Measurements from ENCODE around the gene S100PBP. TPM values are rescaled to one million over a fixed set of nuclear protein-coding genes. Genes with fewer than 3 reads are reported as not detected.
"Not testable (repeated sequence)": the region's sequence is repeated elsewhere in the genome, so short reads cannot be mapped to it uniquely, and the experiment has no call there.

The S100PBP gene
- polyA plus RNA-seq, 3 donors: 2.9 to 11.7 (median 8.7) TPM

DNA sequence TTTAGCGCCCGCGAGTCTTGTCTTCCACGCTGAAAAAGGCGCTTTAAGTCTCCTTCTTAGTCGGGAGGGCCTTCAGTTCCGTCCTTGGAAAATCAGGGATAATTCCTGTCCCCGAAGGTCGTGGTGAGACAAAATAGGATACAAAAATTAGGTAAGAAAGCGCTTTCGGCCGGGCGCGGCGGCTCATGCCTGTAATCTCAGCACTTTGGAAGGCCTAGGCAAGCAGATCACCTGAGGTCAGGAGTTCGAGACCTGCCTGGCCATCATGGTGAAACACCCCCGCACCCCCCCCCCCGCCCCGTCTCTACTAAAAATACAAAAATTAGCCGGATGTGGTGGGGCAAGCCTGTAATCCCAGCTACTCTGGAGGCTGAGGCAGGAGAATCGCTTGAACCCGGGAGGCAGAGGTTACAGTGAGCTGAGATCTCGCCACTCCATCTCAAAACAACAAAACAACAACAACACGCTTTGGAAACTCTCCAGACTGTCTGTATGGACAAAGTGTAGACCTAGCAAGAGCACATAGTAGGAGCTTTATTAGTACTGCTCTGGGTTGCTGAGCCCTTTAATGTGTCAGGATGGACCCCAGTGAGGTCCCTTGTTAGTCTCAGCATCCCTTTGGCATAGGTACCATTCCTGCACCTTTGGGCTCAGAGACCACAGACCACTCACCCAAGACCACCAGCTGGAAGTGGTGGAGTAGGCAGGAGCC is 84.5 kb downstream of the S100PBP start:
- no peak overlapping the region for H3K27ac ChIP-seq (ENCODE audit: low read depth, low read length)
- 43 to 51% (median 46%) methylated on average over 20 to 24 of the region's 24 CpGs for WGBS, 3 donors

DNA sequence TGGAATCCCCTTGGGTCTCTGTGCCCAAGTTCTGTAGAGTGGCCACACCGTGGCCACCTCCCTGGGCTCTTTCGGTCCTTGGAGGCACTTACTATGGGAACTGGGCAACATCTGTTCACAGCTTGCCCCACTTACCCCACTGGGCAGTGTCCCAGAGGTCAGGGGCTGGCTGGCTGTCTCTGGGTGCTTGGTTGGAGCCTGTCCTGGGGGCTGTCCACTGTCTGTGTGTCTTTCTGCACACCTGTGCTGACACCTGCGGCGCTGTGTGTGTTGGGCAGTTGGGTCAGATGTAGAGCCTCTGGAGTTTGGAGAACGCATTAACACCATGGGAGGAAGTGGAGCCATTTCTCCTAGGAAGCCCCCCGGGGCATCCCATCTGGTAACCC is 85.1 kb downstream of the S100PBP start:
- no peak overlapping the region for H3K27ac ChIP-seq (ENCODE audit: low read depth, low read length)
- WGBS, 3 donors: 66 to 74% (median 70%) methylated on average over 6 of the region's 6 CpGs

DNA sequence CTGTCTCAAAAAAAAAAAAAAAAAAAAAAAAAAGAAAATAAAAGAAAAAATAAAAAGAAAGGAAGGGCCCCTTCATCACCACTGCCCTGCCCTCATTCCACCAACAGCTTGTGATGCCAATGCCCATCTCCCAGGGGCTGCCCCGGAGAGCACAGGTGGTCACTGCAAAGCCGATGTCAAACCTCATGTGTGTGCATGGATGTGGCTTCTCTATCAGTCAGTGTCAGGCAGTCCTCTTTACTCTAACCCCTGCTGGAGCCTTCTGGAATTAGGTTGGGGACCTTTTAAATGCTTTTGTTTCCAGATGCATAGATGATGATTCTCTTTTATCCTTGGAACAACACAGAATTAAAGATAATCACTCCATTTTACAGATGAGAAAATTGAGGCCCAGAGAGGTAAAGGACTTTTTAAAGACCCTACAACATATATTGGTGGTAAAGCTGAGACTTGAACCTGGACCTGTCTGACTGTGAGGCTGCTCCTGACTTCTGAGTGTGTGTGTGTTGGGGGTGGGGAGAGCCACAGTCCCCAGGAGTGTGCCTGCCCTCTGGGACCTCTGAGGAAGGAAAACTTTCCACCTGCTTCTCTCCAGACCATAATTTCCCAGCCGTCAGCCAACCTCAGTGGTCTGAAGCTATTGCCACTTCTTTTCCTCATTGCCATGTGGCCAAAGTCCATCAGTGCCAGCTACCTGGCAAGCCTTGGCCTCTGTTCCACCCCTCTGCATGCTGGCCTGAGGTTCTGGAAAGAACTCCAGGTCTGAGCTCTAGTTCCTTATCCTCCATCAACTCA is 86.7 kb downstream of the S100PBP start:
- WGBS, 3 donors: 57 to 75% (median 68%) methylated on average over 3 of the region's 3 CpGs
- no peak overlapping the region for H3K27ac ChIP-seq (ENCODE audit: low read depth, low read length)

DNA sequence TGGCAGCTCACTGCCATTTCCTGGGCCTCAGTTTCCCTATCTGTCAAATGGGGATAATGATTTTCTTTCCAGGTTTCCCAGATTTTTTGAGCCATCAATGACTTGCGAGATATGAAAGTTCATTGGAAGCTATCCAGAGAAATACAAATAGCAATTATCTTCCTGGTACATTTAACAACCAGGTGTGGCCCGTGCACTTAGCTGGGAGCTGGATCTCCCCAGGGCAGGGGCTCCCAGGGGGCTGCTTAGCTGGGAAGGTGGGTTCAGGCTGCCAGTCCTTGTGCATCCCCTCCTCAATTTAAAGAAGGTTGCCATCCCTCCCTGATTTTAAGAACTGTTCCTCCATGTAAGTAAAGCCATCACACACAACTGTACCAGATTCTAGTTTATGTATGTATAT is 87.3 kb downstream of the S100PBP start:
- 28 to 73% (median 61%) methylated on average over 2 of the region's 2 CpGs for WGBS, 3 donors
- H3K27ac ChIP-seq (ENCODE audit: low read depth, low read length): no peak overlapping the region

DNA sequence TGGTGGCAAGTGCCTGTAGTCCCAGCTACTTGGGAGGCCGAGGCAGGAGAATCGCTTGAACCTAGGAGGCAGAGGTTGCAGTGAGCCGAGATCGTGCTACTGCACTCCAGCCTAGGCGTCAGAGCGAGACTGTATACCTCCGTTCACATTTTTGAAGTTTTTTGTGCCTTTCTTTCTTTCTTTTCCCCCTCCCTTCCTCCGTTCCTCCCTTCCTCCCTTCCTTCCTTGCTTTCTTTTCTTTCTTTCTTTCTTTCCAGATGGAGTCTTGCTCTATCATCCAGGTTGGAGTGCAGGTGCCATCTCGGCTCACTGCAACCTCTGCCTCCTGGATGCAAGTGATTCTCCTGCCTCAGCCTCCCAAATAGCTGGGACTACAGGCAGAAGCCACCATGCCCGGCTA is 88.1 kb downstream of the S100PBP start:
- 81 to 83% (median 82%) methylated on average over 10 of the region's 10 CpGs for WGBS, 3 donors
- not testable (repeated sequence) for H3K27ac ChIP-seq (ENCODE audit: low read depth, low read length)

DNA sequence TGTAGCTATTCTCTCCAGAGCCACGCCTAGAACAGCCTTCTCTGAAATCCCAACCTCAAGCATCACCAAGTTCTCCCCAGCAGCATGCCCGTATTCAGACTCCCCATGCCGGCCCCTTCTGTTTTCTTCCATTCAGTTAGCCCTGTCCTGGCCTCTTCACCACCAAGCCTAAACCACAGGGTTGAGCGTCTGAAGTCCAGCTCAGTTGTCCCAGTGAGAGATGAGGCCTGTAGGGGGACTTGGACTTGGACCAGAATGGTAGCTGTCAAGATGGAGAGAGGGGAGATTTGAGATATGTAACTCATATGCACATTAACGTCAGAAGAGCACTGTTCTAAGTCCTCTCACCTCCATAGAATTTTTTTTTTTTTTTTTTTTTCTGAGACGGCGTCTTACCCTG is 89.2 kb downstream of the S100PBP start:
- WGBS, 3 donors: 83 to 87% (median 83%) methylated on average over 7 of the region's 7 CpGs
- H3K27ac ChIP-seq (ENCODE audit: low read depth, low read length): no peak overlapping the region

DNA sequence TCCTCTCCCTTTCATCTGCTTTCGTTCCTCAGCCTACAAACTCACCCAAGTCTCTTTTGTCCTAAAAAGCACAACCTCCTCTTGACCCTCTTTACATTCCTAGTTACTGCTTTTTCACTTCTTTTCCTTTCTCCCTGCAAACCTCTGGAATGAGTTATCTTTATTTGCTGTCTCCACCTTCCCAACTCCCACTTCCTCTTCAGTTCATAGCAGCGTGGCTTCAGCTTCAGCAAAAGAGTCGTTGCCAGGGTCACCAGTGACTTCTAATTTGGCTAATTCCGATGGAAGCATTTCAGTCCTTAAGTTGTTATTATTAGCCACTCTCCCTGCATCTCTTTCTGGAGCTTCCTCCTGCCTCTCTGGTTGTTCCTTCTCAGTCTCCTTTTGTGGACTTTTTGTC is 90.0 kb downstream of the S100PBP start:
- 17 to 22% (median 22%) methylated on average over 4 of the region's 4 CpGs for WGBS, 3 donors
- no peak overlapping the region for H3K27ac ChIP-seq (ENCODE audit: low read depth, low read length)

Other genes starting within 250 kb of the S100PBP start
- gene ZBTB8OS, start 167.1 kb upstream of the S100PBP start, polyA plus RNA-seq: 10 to 100 TPM; 23.4 to 53.5 (median 35.9) TPM
- gene RBBP4, start 166.4 kb upstream of the S100PBP start, polyA plus RNA-seq: 10 to 100 TPM; 41.3 to 45.5 (median 45.3) TPM
- gene SYNC, start 114.9 kb upstream of the S100PBP start, polyA plus RNA-seq: 1 to 10 TPM in 2 of 3 donors, under 1 TPM in 1; 0.56 to 9.0 (median 5.6) TPM
- gene YARS1, start 295 bp upstream of the S100PBP start, polyA plus RNA-seq: 10 to 100 TPM; 22.5 to 63.1 (median 35.5) TPM
- gene FNDC5, start 53.3 kb downstream of the S100PBP start, polyA plus RNA-seq: 1 to 10 TPM in 1 of 3 donors, under 1 TPM in 2; 0.59 to 4.2 (median 0.77) TPM
- 1 to 10 TPM in 1 of 3 donors, under 1 TPM in 2; 0.04 to 1.1 (median 0.25) TPM for gene HPCA, start 68.8 kb downstream of the S100PBP start, polyA plus RNA-seq
- 10 to 100 TPM; 19.6 to 41.3 (median 24.4) TPM for gene TMEM54, start 83.7 kb downstream of the S100PBP start, polyA plus RNA-seq
- 10 to 100 TPM in 2 of 3 donors, 1 to 10 TPM in 1; 6.2 to 20.1 (median 11.7) TPM for gene RNF19B, start 147.2 kb downstream of the S100PBP start, polyA plus RNA-seq
- gene AK2, start 219.2 kb downstream of the S100PBP start, polyA plus RNA-seq: 100 to 1,000 TPM in 2 of 3 donors, 10 to 100 TPM in 1; 60.1 to 134 (median 116) TPM

All from adipose tissue (tissue), 3 donors.